Stimulated activated CD8-positive, alpha-beta memory T cell treated with anti-CD3 and anti-CD28 coated beads, Interleukin-4, amount 100 ng/mL, for 1 hour (primary cell): ENCODE measurements around the gene RFWD3.

ENCODE experiments used
- DNase-seq, 2 donors: peaks; one replicate each; pipeline ENCODE4 v3.0.0-alpha.2; 2020; ENCODE audit warnings: low read depth in 2 of 2, low spot score in 1 of 2

Gene RFWD3

GRCh38 chr16:74623839-74624235 lies 42.8 kb downstream of the RFWD3 start:
- DNase-seq: no peak

- no peak for DNase-seq
Measured at GRCh38 chr16:74623214-74623838, 43.4 kb downstream of the RFWD3 start.

- DNase-seq: no peak
Measured at GRCh38 chr16:74622005-74622404, 44.7 kb downstream of the RFWD3 start.

- no peak for DNase-seq
Measured at GRCh38 chr16:74617206-74617788, 49.4 kb downstream of the RFWD3 start.

- DNase-seq: no peak
Measured at GRCh38 chr16:74611721-74612120, 55.0 kb downstream of the RFWD3 start.

GRCh38 chr16:74608944-74609343 lies 57.7 kb downstream of the RFWD3 start:
- peak in 1 of 2 donors; percentile 35 for DNase-seq

- no peak for DNase-seq
Measured at GRCh38 chr16:74608381-74608780, 58.3 kb downstream of the RFWD3 start.

GRCh38 chr16:74607962-74608356 lies 58.7 kb downstream of the RFWD3 start:
- DNase-seq: no peak

- no peak for DNase-seq
Measured at GRCh38 chr16:74607310-74607961, 59.2 kb downstream of the RFWD3 start.

GRCh38 chr16:74606521-74607309 lies 60.0 kb downstream of the RFWD3 start, which contains the start of gene GLG1:
TSS of gene GLG1 (minus strand) at chr16:74607114. CDS start at chr16:74607094, 20 bp downstream.
- peak; percentile 68 to 83 for DNase-seq

- DNase-seq: no peak
Measured at GRCh38 chr16:74605746-74606520, 60.7 kb downstream of the RFWD3 start.

GRCh38 chr16:74605332-74605731 lies 61.3 kb downstream of the RFWD3 start:
- no peak for DNase-seq

GRCh38 chr16:74603848-74604247 lies 62.8 kb downstream of the RFWD3 start:
- no peak for DNase-seq

- DNase-seq: peak in 1 of 2 donors; percentile 41
Measured at GRCh38 chr16:74601126-74601871, 65.4 kb downstream of the RFWD3 start.

GRCh38 chr16:74596586-74596985 lies 70.1 kb downstream of the RFWD3 start:
- DNase-seq: no peak

- DNase-seq: no peak
Measured at GRCh38 chr16:74592847-74593246, 73.8 kb downstream of the RFWD3 start.

- DNase-seq: no peak
Measured at GRCh38 chr16:74591876-74592650, 74.6 kb downstream of the RFWD3 start.

GRCh38 chr16:74586948-74587347 lies 79.7 kb downstream of the RFWD3 start:
- DNase-seq: no peak

- DNase-seq: no peak
Measured at GRCh38 chr16:74585846-74586443, 80.7 kb downstream of the RFWD3 start.
